Measurements from ENCODE around the gene ILK. TPM values are rescaled to one million over a fixed set of nuclear protein-coding genes. Genes with fewer than 3 reads are reported as not detected.

Gene ILK
- total and polyA plus RNA-seq, 10 of the 15 experiments (the other 5 are each of a cell fraction or from before 2014, with no cell fraction given), result 51.8 to 163 (median 92.0) TPM

DNA sequence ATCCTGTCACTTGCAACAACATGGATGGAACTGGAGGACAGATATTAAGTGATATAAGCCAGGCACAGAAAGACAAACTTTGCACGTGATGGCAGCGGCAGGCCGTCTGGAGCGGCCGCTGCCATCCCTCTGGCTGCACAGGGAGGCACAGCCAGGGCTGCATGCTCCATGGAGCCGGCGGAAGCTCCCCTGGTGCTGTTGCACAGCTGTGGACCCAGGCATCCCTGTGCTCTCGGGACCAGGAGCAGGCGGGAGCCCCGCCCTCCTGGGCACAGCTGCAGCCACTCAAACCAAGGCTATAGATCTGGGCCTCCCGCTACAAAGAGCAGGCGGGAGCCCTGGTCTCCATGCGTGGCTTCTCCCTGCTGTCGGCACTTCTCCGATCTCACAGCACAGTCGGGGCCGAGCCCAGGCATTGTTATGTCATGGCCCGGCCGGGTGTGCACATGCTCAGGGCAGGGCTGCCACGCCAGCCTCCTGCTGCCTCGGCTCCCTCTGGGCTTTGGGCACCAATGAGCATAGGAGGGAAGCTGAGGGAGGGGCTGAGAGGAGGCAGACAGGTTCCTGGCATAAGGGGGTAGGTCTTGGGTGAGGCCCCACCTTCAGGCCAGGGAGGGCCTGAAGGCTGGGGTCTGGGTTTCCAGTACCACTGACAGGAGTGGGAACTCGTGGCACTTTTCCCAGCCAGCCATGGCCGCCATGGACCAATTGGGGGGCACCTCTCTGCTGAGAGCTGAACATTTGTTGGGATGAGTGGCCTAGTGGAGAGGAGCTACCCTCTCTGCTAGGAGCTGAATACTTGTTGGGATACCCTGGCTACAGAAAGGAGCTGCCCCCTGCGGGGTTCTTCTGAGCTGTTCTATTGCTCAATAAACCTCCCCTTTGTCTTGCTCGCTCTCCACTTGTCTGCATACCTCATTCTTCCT, 16.9 kb upstream of the ILK start:
- in situ Hi-C loops (cut with MboI) (no loop called here), intact Hi-C loops (cut with micrococcal nuclease; ENCODE audit: unreplicated experiment) (no loop called here)
- CTCF ChIA-PET, result interaction anchor here (1.0 kb wide), 1 partner anchor 16 kb away, joined by 3 read pairs; no protein-coding TSS in a partner anchor
- Histone ChIP-seq H3K36me3 (ENCODE audit: control insufficient read depth in 2 of 2, insufficient read depth in 2 of 2, low read length in 1 of 2) (no peaks in the 10 kb centered on the region; a peak in 1 of 4 replicates), H3K4me1 (ENCODE audit: control insufficient read depth, insufficient read depth, low read length) (no peaks in the 10 kb centered on the region), H3K27me3 (replicated peaks in 1 of 2; ENCODE audit: control insufficient read depth in 2 of 2, insufficient read depth in 2 of 2, low read length in 1 of 2) (no peaks in the 10 kb centered on the region), H3K9me3 (replicated peaks; ENCODE audit: control insufficient read depth, insufficient read depth, low read length) (no peaks in the 10 kb centered on the region), H3K27ac (ENCODE audit: control insufficient read depth, insufficient read depth) (no peak overlapping the region), H3K4me3 (no peak overlapping the region), H3K9ac (ENCODE audit: control insufficient read depth, insufficient read depth, low read length) (no peak overlapping the region), H4K20me1 (ENCODE audit: control insufficient read depth, insufficient read depth) (no peaks in the 10 kb centered on the region), H2AFZ (ENCODE audit: control insufficient read depth, low read depth, low read length) (no peak overlapping the region), H3K4me2 (ENCODE audit: control insufficient read depth, insufficient read depth) (no peak overlapping the region), H3K79me2 (ENCODE audit: control insufficient read depth, insufficient read depth, low read length) (no peaks in the 10 kb centered on the region)
- SMC1A ChIA-PET (ENCODE audit: uncharacterized antibody, unreplicated experiment), result interaction anchor here (1.7 kb wide), 1 partner anchor 10 kb away, joined by 6 read pairs; no protein-coding TSS in a partner anchor
- FAIRE-seq, result no peak
- no TSS peak for BruUV-seq (replicated peaks)
- RAD21 ChIA-PET (ENCODE audit: unreplicated experiment), result interaction anchor here (0.6 kb wide), 1 partner anchor 292 kb away, joined by 3 read pairs; no protein-coding TSS in a partner anchor
- DNase-seq (ENCODE audit: low read depth, low spot score), result no peak
- POLR2A ChIA-PET, result interaction anchor here (0.6 kb wide), 1 partner anchor 185 kb away, joined by 3 read pairs; the partner anchor contains the start of gene OR2AG2
- ATAC-seq, result no peak
- WGBS (ENCODE audit: insufficient coverage, insufficient replicate concordance, low lambda C conversion rate, missing lambda C conversion rate), result 99% methylated on average over 25 of the region's 25 CpGs
- TF ChIP-seq, protein P1, sequence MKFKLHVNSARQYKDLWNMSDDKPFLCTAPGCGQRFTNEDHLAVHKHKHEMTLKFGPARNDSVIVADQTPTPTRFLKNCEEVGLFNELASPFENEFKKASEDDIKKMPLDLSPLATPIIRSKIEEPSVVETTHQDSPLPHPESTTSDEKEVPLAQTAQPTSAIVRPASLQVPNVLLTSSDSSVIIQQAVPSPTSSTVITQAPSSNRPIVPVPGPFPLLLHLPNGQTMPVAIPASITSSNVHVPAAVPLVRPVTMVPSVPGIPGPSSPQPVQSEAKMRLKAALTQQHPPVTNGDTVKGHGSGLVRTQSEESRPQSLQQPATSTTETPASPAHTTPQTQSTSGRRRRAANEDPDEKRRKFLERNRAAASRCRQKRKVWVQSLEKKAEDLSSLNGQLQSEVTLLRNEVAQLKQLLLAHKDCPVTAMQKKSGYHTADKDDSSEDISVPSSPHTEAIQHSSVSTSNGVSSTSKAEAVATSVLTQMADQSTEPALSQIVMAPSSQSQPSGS (IDR thresholded peaks at IDR 0.05; ENCODE audit: low read length), result no peak
- TF ChIP-seq NRF1 (conservative IDR thresholded peaks at IDR 0.05; ENCODE audit: low read depth, low read length) (no peak), STAT3 (IDR thresholded peaks at IDR 0.05; ENCODE audit: low read depth, low read length) (no peak), SMARCA5 (IDR thresholded peaks at IDR 0.05) (no peak), GATAD2B (conservative IDR thresholded peaks at IDR 0.05; ENCODE audit: low read depth) (no peak), RBBP5 (conservative IDR thresholded peaks at IDR 0.05) (no peak), MEF2A (IDR thresholded peaks at IDR 0.05; ENCODE audit: insufficient read depth, low read depth, low read length) (no peak), ATF7 (IDR thresholded peaks at IDR 0.05; ENCODE audit: low read depth) (no peak), FOXK2 (IDR thresholded peaks at IDR 0.05) (no peak), STAT1 (conservative IDR thresholded peaks at IDR 0.05) (no peak), TAF1 (IDR thresholded peaks at IDR 0.05; ENCODE audit: borderline replicate concordance, low read depth, low read length) (no peak), GABPA (IDR thresholded peaks at IDR 0.05; ENCODE audit: low read depth) (no peak)
- TF ChIP-seq, protein P2, sequence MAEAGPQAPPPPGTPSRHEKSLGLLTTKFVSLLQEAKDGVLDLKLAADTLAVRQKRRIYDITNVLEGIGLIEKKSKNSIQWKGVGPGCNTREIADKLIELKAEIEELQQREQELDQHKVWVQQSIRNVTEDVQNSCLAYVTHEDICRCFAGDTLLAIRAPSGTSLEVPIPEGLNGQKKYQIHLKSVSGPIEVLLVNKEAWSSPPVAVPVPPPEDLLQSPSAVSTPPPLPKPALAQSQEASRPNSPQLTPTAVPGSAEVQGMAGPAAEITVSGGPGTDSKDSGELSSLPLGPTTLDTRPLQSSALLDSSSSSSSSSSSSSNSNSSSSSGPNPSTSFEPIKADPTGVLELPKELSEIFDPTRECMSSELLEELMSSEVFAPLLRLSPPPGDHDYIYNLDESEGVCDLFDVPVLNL (IDR thresholded peaks at IDR 0.05; ENCODE audit: low read depth, low read length), result no peak
- TF ChIP-seq, protein P3, sequence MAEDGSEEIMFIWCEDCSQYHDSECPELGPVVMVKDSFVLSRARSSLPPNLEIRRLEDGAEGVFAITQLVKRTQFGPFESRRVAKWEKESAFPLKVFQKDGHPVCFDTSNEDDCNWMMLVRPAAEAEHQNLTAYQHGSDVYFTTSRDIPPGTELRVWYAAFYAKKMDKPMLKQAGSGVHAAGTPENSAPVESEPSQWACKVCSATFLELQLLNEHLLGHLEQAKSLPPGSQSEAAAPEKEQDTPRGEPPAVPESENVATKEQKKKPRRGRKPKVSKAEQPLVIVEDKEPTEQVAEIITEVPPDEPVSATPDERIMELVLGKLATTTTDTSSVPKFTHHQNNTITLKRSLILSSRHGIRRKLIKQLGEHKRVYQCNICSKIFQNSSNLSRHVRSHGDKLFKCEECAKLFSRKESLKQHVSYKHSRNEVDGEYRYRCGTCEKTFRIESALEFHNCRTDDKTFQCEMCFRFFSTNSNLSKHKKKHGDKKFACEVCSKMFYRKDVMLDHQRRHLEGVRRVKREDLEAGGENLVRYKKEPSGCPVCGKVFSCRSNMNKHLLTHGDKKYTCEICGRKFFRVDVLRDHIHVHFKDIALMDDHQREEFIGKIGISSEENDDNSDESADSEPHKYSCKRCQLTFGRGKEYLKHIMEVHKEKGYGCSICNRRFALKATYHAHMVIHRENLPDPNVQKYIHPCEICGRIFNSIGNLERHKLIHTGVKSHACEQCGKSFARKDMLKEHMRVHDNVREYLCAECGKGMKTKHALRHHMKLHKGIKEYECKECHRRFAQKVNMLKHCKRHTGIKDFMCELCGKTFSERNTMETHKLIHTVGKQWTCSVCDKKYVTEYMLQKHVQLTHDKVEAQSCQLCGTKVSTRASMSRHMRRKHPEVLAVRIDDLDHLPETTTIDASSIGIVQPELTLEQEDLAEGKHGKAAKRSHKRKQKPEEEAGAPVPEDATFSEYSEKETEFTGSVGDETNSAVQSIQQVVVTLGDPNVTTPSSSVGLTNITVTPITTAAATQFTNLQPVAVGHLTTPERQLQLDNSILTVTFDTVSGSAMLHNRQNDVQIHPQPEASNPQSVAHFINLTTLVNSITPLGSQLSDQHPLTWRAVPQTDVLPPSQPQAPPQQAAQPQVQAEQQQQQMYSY (CRISPR knock-in tag; IDR thresholded peaks at IDR 0.05), result no peak

All from GM12878 (cell line).